T-helper 2 cell treated with Interferon-gamma antibody and Interleukin-4, amounts not matched to agents 100 ng/mL and 5 ng/mL, for 36 hours (primary cell): ENCODE results near the gene MSX2. TPM values are rescaled to one million over a fixed set of nuclear protein-coding genes. Genes with fewer than 3 reads are reported as not detected.
"Not testable (repeated sequence)": the region's sequence is repeated elsewhere in the genome, so short reads cannot be mapped to it uniquely, and the experiment has no call there.

Source experiments
- intact Hi-C: fragments of 100-400 bp; cut with micrococcal nuclease; formaldehyde crosslinking; loops from one replicate; pipeline ENCODE4 v1.15.1; 2023
- total RNA-seq: library from RNA; stranded (reverse); gene quantifications from 2 replicates; pipeline ENCODE4 v1.2.3, GENCODE V29; 2022

MSX2 gene
- total RNA-seq, 1 donor from 2014 or later, result not detected

GRCh38 chr5:174732036-174733020, 7.9 kb downstream of the MSX2 start:
- intact Hi-C loops, result loop anchor here (10.0 kb wide), 1 partner anchor 318 kb away; no protein-coding TSS in a partner anchor

- intact Hi-C loops, result loop anchor here (10.0 kb wide), 1 partner anchor 318 kb away; no protein-coding TSS in a partner anchor
Observed at GRCh38 chr5:174733091-174733690, 8.8 kb downstream of the MSX2 start.

GRCh38 chr5:174733836-174734235, 9.5 kb downstream of the MSX2 start:
- intact Hi-C loops, result loop anchor here (10.0 kb wide), 1 partner anchor 319 kb away; no protein-coding TSS in a partner anchor

DNA sequence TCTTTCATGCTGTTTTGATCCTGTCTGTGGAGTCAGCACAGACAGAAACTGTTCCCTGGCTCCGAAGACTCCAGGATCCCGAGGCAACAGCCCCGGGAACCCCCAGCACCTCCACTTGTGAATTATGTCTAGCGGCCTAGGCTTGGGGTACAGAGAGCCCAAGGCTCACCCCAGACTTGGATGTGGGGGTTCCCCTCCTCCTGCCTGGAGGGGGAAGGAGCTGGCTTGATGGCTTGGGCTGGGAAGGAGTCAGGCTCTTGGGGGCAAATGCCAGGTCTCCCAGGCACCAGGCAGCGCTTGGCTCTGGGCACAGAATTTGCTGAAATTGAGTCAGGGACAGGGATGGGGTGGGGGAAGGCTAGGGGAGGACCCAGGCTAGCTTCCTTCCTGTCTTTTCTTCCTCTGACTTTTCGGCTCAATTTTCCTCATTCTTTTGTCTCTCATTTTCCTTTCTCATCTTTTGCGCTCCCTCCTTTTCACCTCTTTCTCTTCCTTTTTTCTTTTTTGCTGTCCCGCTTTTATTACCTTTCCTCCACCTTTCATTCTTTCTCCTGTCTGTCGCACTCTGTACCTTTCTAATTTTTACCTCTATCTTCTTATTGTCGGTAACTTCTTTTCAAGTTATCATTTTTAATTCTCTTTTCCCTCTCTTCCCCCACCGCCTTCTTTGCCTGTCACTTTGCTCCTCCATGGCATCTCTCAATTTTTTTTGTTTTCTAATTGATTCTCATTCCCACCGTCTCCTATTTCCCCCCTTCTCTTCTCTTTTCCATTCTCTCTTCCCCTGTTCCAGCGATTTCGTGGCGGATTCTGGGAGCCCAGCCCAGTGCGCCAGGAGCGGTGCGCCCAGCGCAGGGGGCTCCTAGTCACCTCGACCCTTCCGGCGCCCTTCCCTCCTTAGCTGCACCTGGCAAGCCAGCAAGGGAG, 10.5 kb downstream of the MSX2 start:
- intact Hi-C loops, result loop anchor here (10.0 kb wide), 1 partner anchor 320 kb away; no protein-coding TSS in a partner anchor

DNA sequence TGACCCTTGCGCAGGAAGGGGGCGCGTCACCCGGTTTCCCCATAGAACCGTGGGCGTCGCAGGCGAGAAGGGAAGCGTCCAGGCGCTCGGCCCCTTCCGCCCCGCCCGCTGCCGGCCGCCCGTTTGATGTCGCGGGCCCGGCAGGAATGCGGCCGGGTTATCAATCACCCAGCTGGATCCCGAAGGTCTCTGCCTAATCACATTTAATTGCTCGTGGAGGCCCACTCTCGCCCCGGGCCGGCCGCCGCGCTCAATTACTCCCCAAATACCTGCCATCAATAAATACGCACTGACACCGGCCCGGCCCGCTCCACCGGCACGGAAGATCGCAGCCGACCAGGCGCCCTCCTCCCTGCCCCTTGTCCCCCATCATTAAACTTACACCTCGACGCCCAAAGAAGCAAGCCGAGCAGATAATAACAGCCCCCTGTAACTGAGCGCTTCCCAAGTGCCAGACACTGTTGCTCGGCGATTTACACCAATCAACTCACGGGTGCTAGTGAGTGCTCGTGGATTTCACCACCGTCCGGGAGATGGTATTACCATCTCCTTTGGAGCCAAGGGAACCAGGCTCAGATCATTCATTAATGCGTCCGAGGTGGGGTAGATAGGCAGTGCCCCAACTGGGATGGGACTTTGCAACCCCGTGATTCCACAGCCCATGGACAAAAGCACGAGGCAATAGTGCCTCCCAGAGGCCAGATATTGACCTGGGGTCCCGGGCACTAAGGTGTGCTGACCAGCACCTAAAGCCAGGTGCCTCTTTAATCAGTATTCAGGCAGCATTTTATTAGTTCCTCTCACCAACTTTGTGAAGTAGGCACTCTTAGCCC, 11.3 kb downstream of the MSX2 start:
- intact Hi-C loops, result loop anchor here (10.0 kb wide), 1 partner anchor 321 kb away; no protein-coding TSS in a partner anchor

DNA sequence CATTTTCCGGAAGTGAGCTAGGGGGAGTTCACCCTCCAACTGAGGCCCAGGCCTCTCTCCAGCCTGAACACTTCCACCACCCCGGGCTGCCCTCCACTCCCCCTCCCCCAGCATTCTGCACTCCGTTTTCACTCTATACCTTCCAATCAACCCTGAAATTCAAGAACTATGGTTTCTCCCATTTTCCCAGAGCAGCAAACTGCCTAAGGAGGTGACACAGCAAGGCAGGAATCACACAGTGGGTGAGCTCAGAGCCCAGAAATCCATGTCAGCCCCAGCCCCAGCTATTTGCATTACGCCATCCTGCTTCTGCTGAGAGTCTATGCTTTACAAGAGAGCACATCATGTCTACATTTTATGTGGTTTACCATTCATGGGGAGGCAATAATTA, 11.9 kb downstream of the MSX2 start:
- intact Hi-C loops, result loop anchor here (10.0 kb wide), 1 partner anchor 322 kb away; no protein-coding TSS in a partner anchor

- intact Hi-C loops, result loop anchor here (10.0 kb wide), 1 partner anchor 322 kb away; no protein-coding TSS in a partner anchor
Observed at GRCh38 chr5:174736777-174737176, 12.4 kb downstream of the MSX2 start.

DNA sequence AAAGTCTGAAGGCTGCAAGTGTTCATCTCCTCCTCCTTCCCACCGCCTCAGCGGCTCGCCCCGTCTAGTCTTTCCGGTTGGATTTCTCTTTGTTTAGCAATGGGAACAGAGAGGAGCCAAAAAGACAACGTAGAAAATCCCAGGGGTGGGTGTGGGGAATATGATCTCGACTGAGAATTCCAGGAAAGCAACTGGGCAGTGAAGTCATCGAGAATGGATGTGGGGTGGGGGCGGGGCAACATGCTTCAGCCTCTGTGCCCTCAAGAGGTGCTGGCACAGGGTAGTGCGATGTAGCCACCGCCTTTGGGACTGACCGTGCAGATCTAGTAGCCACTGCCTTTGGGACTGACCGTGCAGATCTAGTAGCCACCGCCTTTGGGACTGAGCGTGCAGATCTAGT, 12.9 kb downstream of the MSX2 start:
- intact Hi-C loops, result loop anchor here (10.0 kb wide), 1 partner anchor 323 kb away; no protein-coding TSS in a partner anchor

DNA sequence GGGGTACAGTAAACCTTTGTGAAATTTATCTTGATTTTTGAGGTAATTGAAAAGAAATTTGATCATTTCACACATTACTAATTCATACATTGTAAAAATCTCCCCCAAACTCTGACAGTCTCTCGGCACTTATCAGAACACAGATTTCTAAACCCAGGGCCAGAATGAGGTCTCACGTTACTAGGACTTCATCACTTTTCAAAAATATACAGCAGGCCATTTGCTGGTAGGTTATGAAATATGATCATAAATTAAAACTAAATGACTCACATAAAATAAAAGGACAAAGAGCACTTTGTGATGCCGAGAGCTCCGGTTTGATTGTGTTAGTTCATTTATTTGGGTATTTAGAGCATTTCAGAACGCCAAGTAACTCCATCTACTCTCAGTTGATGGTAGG, 17.0 kb downstream of the MSX2 start:
- intact Hi-C loops, result no loop called here

DNA sequence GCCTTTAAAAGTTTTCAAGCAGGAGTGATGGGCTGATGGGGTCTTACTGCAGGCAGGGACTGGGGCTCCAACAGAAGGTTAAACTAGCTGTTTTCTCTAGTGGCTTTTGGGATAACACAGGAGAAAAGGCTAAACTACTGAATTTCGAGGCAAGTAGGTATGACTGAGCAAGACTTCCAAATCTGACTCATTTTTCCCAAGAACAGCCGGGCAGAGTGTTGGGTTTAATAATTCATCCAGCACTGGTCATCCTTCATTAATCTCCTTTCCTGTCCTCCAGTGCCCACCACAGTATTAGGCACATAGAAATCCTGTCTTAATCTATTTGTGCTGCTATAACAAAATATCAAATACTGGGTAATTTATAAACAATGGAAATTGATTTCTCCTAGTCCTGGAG, 20.5 kb downstream of the MSX2 start:
- intact Hi-C loops, result no loop called here

DNA sequence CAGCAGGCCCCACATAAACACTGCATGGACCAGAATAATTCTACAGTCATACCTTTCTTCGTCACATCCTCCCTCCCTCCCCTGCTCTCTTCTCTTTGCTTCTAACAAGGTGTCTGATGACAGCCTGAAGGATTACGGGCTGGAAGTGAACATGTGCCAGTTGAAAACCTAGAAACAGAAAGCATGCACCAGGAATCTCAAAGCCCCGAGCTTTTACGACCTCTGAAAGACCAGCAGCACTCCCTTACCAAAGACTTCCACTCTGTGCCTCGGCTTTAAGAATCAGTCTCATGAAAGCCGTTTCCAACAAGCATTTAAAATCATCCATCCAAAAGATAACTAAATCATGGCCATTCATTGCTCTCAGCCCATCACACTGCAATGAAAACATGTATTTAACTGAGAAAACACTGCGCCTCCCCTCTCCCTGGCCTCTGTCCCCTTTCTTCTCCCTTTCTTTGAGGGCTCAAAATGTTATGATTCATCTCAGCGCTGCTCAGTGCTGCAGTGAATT, 21.3 kb downstream of the MSX2 start:
- intact Hi-C loops, result no loop called here

- intact Hi-C loops, result no loop called here
Observed at GRCh38 chr5:174750711-174751110, 26.3 kb downstream of the MSX2 start.

DNA sequence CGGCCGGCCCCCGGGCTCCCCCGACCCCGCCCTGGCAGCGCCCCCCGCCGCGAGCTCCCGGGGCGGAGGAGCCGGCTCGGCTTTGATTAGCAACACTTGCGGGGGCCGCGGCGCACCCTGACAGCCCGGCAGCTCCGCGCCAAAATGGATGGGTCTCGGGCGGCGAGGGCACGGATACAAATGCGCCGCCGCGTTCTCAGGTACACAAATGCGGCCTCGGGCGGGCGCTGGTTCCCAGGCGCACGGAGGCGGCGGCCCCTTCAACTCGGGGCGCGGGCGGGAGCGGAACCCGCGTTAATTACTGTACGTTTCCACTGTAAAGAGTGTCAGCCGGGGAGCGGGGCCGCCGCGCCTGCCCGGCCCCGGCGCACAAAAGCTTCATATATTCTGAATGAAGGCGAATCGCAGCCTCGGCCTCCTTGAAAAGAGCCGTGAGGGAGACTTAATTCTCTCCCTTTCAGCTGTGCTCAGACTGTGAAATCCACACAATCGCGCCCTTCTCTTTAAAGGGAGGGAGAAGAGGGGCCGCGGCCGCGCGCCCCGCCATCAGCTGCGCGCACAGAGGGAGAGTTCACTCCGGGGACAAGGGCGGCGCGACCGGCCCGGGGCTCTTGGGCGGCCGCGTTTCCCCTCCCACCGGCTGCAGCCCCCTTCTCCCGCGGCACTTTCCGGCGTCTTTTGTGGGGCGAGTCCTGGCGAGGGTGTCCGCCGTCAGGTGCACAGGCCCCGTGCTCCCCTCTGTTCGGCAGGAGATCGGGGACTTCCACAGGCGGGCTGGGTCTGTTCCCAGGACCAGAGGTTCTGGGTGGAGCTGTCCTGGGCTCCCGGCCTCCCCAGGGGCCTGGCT, 27.0 kb downstream of the MSX2 start:
- intact Hi-C loops, result no loop called here

GRCh38 chr5:174752121-174752520, 27.7 kb downstream of the MSX2 start:
- intact Hi-C loops, result no loop called here

- intact Hi-C loops, result no loop called here
Observed at GRCh38 chr5:174755106-174755505, 30.7 kb downstream of the MSX2 start.

- intact Hi-C loops, result no loop called here
Observed at GRCh38 chr5:174759091-174759490, 34.7 kb downstream of the MSX2 start.

- intact Hi-C loops, result no loop called here
Observed at GRCh38 chr5:174760721-174761120, 36.3 kb downstream of the MSX2 start.

DNA sequence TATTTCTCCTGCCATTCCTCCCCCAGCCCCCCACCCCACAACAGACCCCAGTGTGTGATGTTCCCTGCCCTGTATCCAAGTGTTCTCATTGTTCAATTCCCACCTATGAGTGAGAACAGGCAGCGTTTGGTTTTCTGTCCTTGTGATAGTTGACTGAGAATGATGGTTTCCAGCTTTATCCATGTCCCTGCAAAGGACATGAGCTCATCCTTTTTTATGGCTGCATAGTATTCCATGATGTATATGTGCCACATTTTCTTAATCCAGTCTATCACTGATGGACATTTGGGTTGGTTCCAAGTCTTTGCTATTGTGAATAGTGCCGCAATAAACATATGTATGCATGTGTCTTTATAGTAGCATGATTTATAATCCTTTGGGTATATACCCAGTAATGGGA, 37.0 kb downstream of the MSX2 start:
- intact Hi-C loops, result not testable (repeated sequence)

DNA sequence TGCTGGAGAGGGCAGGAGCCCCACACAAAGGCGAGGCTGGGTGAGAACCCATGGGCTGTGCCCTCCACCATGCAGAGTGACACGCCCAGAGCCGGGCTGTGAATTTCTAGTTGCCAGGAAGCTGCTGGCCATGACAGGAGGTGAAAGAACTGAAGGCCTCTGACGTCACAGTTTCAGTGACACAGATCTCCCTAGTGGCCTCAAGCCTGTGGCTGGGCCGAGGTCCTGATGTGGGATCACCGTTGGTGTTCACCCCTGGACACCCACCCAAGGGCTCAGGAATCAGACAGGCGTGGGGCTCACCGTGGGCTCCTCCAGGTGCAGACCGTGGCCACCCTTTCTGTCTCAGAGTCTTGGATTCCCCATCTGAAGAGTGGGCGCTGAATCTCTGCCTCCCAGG, 39.9 kb downstream of the MSX2 start:
- intact Hi-C loops, result no loop called here
